GM12878 (cell line): ENCODE data around the gene POLR2F. TPM values are rescaled to one million over a fixed set of nuclear protein-coding genes. Genes with fewer than 3 reads are reported as not detected.

Experiments used
- ATAC-seq: fragments of 200-7000 bp; cut with Tn5 transposase; 3 replicates; pipeline ENCODE4 v1.9.1; 2020; ENCODE audit warnings: mild to moderate bottlenecking, moderate library complexity
- BruUV-seq: library from RNA; stranded (reverse); fragments of 400-500 nt; replicated peaks from 2 replicates; lab custom pipeline; 2021; lab: Mats Ljungman, UMichigan
- CTCF ChIA-PET: fragments of 300-600 bp; sonication (Branson Sonifier 250); formaldehyde crosslinking; extraction: SDS; loops from one replicate; lab custom pipeline; 2021; ENCODE audit warnings: inconsistent platforms; lab: Yijun Ruan, JAX
- POLR2A ChIA-PET: fragments of 350-600 bp; formaldehyde crosslinking; extraction: SDS; loops from one replicate; lab custom pipeline; 2021; ENCODE audit warnings: inconsistent platforms; lab: Charles Lee
- RAD21 ChIA-PET: fragments of 300-600 bp; sonication (Branson Sonifier 250); formaldehyde crosslinking; loops from one replicate; lab custom pipeline; 2023; ENCODE audit warnings: antibody characterized with exemption; ENCODE audit not compliant: unreplicated experiment; lab: Charles Lee
- SMC1A ChIA-PET: fragments of 300-600 bp; sonication (Branson Sonifier 250); formaldehyde crosslinking; loops from one replicate; lab custom pipeline; 2023; ENCODE audit not compliant: unreplicated experiment, uncharacterized antibody; lab: Charles Lee
- DNase-seq: peaks from one replicate; pipeline ENCODE4 v3.0.0-alpha.2; 2011; ENCODE audit warnings: low read depth, low spot score
- FAIRE-seq: peaks from 3 replicates; lab custom pipeline; 2011; peaks lifted over from hg19 to GRCh38; lab: Jason Lieb, UNC
- H2AFZ ChIP-seq: 2 replicates; pipeline ENCODE4 v1.6.0; 2011; ENCODE audit warnings: low read depth, low read length, control low read depth; ENCODE audit not compliant: control insufficient read depth
- H3K27ac ChIP-seq: 2 replicates; pipeline ENCODE4 v1.5.1; 2011; ENCODE audit warnings: control low read depth; ENCODE audit not compliant: control insufficient read depth, insufficient read depth
- H3K27me3 ChIP-seq, 2 experiments: replicated peaks in 1 of 2; 2 replicates each; pipeline versions ENCODE4 v1.6.0 to v1.6.1; 2011; ENCODE audit warnings: low read length in 1 of 2; ENCODE audit not compliant: control insufficient read depth in 2 of 2, insufficient read depth in 2 of 2
- H3K36me3 ChIP-seq, 2 experiments: 2 replicates each; pipeline ENCODE4 v1.5.1; 2011; ENCODE audit warnings: low read length in 1 of 2; ENCODE audit not compliant: control insufficient read depth in 2 of 2, insufficient read depth in 2 of 2
- H3K4me1 ChIP-seq: 2 replicates; pipeline ENCODE4 v1.6.1; 2011; ENCODE audit warnings: mild to moderate bottlenecking, low read length, moderate library complexity, mixed read lengths; ENCODE audit not compliant: control insufficient read depth, insufficient read depth
- H3K4me2 ChIP-seq: 2 replicates; pipeline ENCODE4 v1.6.0; 2011; ENCODE audit warnings: control low read depth; ENCODE audit not compliant: control insufficient read depth, insufficient read depth
- H3K4me3 ChIP-seq: fragments of 200-600 bp; sonication (generic); 2 replicates; pipeline ENCODE4 v1.5.1; 2016
- H3K79me2 ChIP-seq: 2 replicates; pipeline ENCODE4 v1.6.0; 2011; ENCODE audit warnings: low read length; ENCODE audit not compliant: control insufficient read depth, insufficient read depth
- H3K9ac ChIP-seq: 2 replicates; pipeline ENCODE4 v1.8.0; 2011; ENCODE audit warnings: low read length, control low read depth, mixed read lengths; ENCODE audit not compliant: control insufficient read depth, insufficient read depth
- H3K9me3 ChIP-seq: replicated peaks from 3 replicates; pipeline ENCODE4 v1.5.1; 2011; ENCODE audit warnings: mild to moderate bottlenecking, low read length; ENCODE audit not compliant: control insufficient read depth, insufficient read depth
- H4K20me1 ChIP-seq: 2 replicates; pipeline ENCODE4 v1.6.0; 2011; ENCODE audit not compliant: control insufficient read depth, insufficient read depth
- EZH2 ChIP-seq: IDR thresholded peaks from 2 replicates; pipeline ENCODE4 v1.6.1; 2012; ENCODE audit warnings: low read depth, mild to moderate bottlenecking, control low read depth, inconsistent platforms, low read length, borderline replicate concordance; ENCODE audit not compliant: control insufficient read depth
- IKZF1 ChIP-seq: fragments of 450-650 bp; conservative IDR thresholded peaks from 2 replicates; pipeline ENCODE4 v1.6.1; 2017; ENCODE audit warnings: antibody characterized with exemption, mild to moderate bottlenecking
- IKZF2 ChIP-seq, 2 experiments: fragments of 450-650 bp; IDR thresholded peaks; 2 replicates each; pipeline ENCODE4 v1.6.1; 2017; ENCODE audit warnings: mild to moderate bottlenecking in 2 of 2, moderate library complexity in 2 of 2
- KDM1A ChIP-seq: fragments of 200-600 bp; sonication (generic); IDR thresholded peaks from 2 replicates; pipeline ENCODE4 v1.6.1; 2016; ENCODE audit warnings: borderline replicate concordance
- MTA2 ChIP-seq: fragments of 450-650 bp; IDR thresholded peaks from 2 replicates; pipeline ENCODE4 v1.6.1; 2016; ENCODE audit warnings: low read depth, mild to moderate bottlenecking, moderate library complexity
- NKRF ChIP-seq: fragments of 450-650 bp; conservative IDR thresholded peaks from 2 replicates; pipeline ENCODE4 v1.6.1; 2017; ENCODE audit warnings: mild to moderate bottlenecking, moderate library complexity
- RELA ChIP-seq: fragments of 450-650 bp; IDR thresholded peaks from 2 replicates; pipeline ENCODE4 v1.8.0; 2014; ENCODE audit warnings: borderline replicate concordance; ENCODE audit not compliant: partially characterized antibody
- SMAD1 ChIP-seq: fragments of 450-650 bp; IDR thresholded peaks from 2 replicates; pipeline ENCODE4 v1.6.1; 2018; ENCODE audit warnings: mild to moderate bottlenecking, low read depth; ENCODE audit not compliant: partially characterized antibody
- SREBF2 ChIP-seq: IDR thresholded peaks from 2 replicates; pipeline ENCODE4 v1.6.1; 2012; ENCODE audit warnings: mild to moderate bottlenecking, low read length
- SUZ12 ChIP-seq: fragments of 200-600 bp; sonication (generic); IDR thresholded peaks from one replicate; pipeline ENCODE4 v1.6.1; 2018; ENCODE audit warnings: antibody characterized with exemption, mild to moderate bottlenecking; ENCODE audit not compliant: unreplicated experiment
- TCF12 ChIP-seq: IDR thresholded peaks from 2 replicates; pipeline ENCODE4 v1.6.1; 2011; ENCODE audit warnings: low read depth, mild to moderate bottlenecking, low read length
- WGBS: methylation state at CpG from one replicate; pipeline ENCODE4 v1.1.6; 2016; ENCODE audit warnings: low lambda C conversion rate; ENCODE audit not compliant: insufficient replicate concordance, insufficient coverage; ENCODE audit errors: missing lambda C conversion rate; 5-methylcytosine and 5-hydroxymethylcytosine counted together
- in situ Hi-C: fragments of 300-500 bp; cut with MboI; formaldehyde crosslinking; loops from 9 replicates; pipeline ENCODE4 v1.14.3; 2018; ENCODE audit warnings: mixed read lengths
- intact Hi-C: fragments of 100-400 bp; cut with micrococcal nuclease; formaldehyde crosslinking; loops from one replicate; pipeline ENCODE4 v1.14.2; 2022; ENCODE audit not compliant: unreplicated experiment
- polyA plus RNA-seq, 11 experiments: library from polyadenylated mRNA; depleted of rRNA in 4 of 11; unstranded in 6 of 11; stranded (reverse) in 5 of 11; fragments of >200 nt; fragmentation: Nextera tagmentation in 4 of 11; fragmentation: Illumina TruSeq in 1 of 11; extraction: Ambion mirVana in 4 of 11; extraction: Trizol in 1 of 11; gene quantifications; 1 replicate in 1 of 11; 2 replicates in 10 of 11; pipeline versions ENCODE4 v1.2.1 to v1.2.3, GENCODE V29; 2011 to 2016; ENCODE audit warnings: inconsistent platforms in 2 of 11, missing spikeins in 2 of 11, low read depth in 1 of 11
- total RNA-seq, 4 experiments: library from RNA; depleted of rRNA in 3 of 4; stranded (reverse); fragments of >200 nt in 3 of 4; fragmentation: Illumina TruSeq in 1 of 4; extraction: Trizol in 1 of 4; gene quantifications; 2 replicates each; pipeline versions ENCODE4 v1.2.1 to v1.2.3, GENCODE V29; 2013 to 2021
- TF ChIP-seq, protein P1 (sequence below), 3 experiments: IDR thresholded peaks in 2 of 3; conservative IDR thresholded peaks in 1 of 3; 2 replicates each; pipeline ENCODE4 v1.5.1; 2011; ENCODE audit warnings: low read depth in 3 of 3, low read length in 3 of 3, mild to moderate bottlenecking in 3 of 3, control low read depth in 2 of 3, moderate library complexity in 2 of 3, inconsistent platforms in 1 of 3, mixed read lengths in 1 of 3; ENCODE audit not compliant: control insufficient read depth in 2 of 3, insufficient read depth in 1 of 3; ENCODE audit errors: extremely low read depth in 1 of 3

Gene POLR2F
- total and polyA plus RNA-seq, 10 of the 15 experiments (the other 5 are each of a cell fraction or from before 2014, with no cell fraction given), result 71.9 to 218 (median 100.0) TPM

DNA sequence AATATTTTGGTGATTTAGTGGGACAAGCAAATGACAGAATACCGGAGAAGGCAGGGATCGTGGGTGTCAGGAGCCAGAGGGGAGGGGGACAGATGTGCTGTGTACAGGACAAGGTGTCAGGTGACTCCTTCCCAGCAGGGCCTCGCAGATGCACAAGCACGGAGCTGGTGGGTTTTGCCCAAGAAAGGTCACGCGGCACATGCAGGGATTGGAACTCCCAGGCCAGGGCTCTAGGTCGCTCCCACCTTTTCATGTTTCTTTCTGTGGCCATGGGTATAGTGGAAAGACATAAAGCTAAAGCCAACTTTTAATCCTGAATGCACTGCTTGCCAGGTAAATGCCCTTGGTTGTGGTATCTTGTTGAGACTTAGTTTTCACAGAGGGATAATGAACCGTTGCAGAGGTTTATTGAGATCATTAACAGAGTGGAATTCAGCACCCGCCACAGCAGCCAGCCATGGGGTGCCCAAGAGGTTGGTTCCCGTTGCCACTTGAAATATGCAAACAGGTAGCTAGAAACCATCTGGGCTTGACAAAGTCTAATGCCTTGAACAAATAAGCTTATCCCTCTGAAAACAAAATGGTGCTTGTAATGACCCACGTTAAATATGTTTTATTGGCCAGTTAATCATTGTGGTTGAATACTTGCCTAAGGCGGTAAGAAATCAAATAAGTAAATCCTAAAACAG is 10.2 kb upstream of the POLR2F start:
- DNase-seq (no peak), ATAC-seq (no peak), FAIRE-seq (no peak)
- RAD21 ChIA-PET, result no interaction called here
- Histone ChIP-seq H3K9me3 (no peaks in the 10 kb centered on the region), H3K27me3 (no peaks in the 10 kb centered on the region), H2AFZ (no peak overlapping the region), H4K20me1 (no peaks in the 10 kb centered on the region), H3K4me3 (no peak overlapping the region), H3K36me3 (no peaks in the 10 kb centered on the region; a peak in 1 of 4 replicates), H3K4me1 (no peaks in the 10 kb centered on the region), H3K27ac (no peak overlapping the region), H3K4me2 (no peak overlapping the region), H3K9ac (no peak overlapping the region), H3K79me2 (no peaks in the 10 kb centered on the region)
- TF ChIP-seq SUZ12 (no peak), EZH2 (no peak), MTA2 (no peak), TCF12 (no peak), IKZF1 (no peak), IKZF2 (IDR thresholded peaks at IDR 0.05) (no peak), SMAD1 (no peak), KDM1A (no peak), RELA (no peak), NKRF (no peak), SREBF2 (no peak)
- TF ChIP-seq, protein P1, sequence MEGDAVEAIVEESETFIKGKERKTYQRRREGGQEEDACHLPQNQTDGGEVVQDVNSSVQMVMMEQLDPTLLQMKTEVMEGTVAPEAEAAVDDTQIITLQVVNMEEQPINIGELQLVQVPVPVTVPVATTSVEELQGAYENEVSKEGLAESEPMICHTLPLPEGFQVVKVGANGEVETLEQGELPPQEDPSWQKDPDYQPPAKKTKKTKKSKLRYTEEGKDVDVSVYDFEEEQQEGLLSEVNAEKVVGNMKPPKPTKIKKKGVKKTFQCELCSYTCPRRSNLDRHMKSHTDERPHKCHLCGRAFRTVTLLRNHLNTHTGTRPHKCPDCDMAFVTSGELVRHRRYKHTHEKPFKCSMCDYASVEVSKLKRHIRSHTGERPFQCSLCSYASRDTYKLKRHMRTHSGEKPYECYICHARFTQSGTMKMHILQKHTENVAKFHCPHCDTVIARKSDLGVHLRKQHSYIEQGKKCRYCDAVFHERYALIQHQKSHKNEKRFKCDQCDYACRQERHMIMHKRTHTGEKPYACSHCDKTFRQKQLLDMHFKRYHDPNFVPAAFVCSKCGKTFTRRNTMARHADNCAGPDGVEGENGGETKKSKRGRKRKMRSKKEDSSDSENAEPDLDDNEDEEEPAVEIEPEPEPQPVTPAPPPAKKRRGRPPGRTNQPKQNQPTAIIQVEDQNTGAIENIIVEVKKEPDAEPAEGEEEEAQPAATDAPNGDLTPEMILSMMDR (IDR thresholded peaks at IDR 0.05 in 2 of 3, conservative IDR thresholded peaks at IDR 0.05 in 1 of 3; ENCODE audit: control insufficient read depth in 2 of 3, extremely low read depth in 1 of 3, insufficient read depth in 1 of 3, low read depth in 3 of 3, low read length in 3 of 3), result no peak
- in situ Hi-C loops, result no loop called here
- SMC1A ChIA-PET, result interaction anchor here (1.1 kb wide), 1 partner anchor 9 kb away, joined by 3 read pairs; no protein-coding TSS in a partner anchor
- POLR2A ChIA-PET, result interaction anchor here (0.7 kb wide), 1 partner anchor 10 kb away, joined by 6 read pairs; the partner anchor contains the start of genes C22orf23 and POLR2F
- 78% methylated on average over 12 of the region's 12 CpGs for WGBS
- BruUV-seq, result TSS peak; percentile 56
- intact Hi-C loops, result no loop called here
- CTCF ChIA-PET, result interaction anchor here (1.1 kb wide), 1 partner anchor 11 kb away, joined by 5 read pairs; no protein-coding TSS in a partner anchor
